NK-92 (cell line): ENCODE measurements around the gene ALG9.
"Not testable (repeated sequence)": the region's sequence is repeated elsewhere in the genome, so short reads cannot be mapped to it uniquely, and the experiment has no call there.

Experiments
- DNase-seq: peaks from one replicate; lab custom pipeline; 2025; ENCODE audit not compliant: unreplicated experiment; lab: John Stamatoyannopoulos, UW

Gene ALG9

GRCh38 chr11:111870886-111871692 lies at the start of gene ALG9:
ALG9 (minus strand) TSS chr11:111871581; CDS start chr11:111871482, 99 bp downstream.
- DNase-seq: no peak

- DNase-seq: no peak
These were observed 49.5 kb upstream of the ALG9 start for GRCh38 chr11:111920908-111921307.

- DNase-seq: no peak
These were observed 47.2 kb upstream of the ALG9 start, which contains the start of gene C11orf52 for GRCh38 chr11:111918390-111919256. C11orf52 (plus strand) TSS chr11:111918913; CDS start chr11:111918973, 60 bp downstream.

- DNase-seq: no peak
These were observed 46.4 kb upstream of the ALG9 start for GRCh38 chr11:111917788-111918187.

- no peak for DNase-seq
These were observed 45.9 kb upstream of the ALG9 start for GRCh38 chr11:111917312-111917711.

- no peak for DNase-seq
These were observed 45.4 kb upstream of the ALG9 start for GRCh38 chr11:111916768-111917167.

- no peak for DNase-seq
These were observed 42.6 kb upstream of the ALG9 start for GRCh38 chr11:111913997-111914396.

GRCh38 chr11:111913031-111913861 lies 41.9 kb upstream of the ALG9 start:
- DNase-seq: no peak

- no peak for DNase-seq
These were observed 41.2 kb upstream of the ALG9 start, which contains the start of gene HSPB2 for GRCh38 chr11:111912535-111912934. HSPB2 (plus strand) TSS chr11:111912734; CDS start chr11:111912830, 96 bp downstream.

GRCh38 chr11:111911563-111912401 lies 40.4 kb upstream of the ALG9 start, which contains the start of gene CRYAB:
CRYAB (minus strand) TSS chr11:111911770; CDS start chr11:111911724, 46 bp downstream.
- DNase-seq: no peak

GRCh38 chr11:111910676-111911562 lies 39.5 kb upstream of the ALG9 start:
- DNase-seq: no peak

- DNase-seq: no peak
These were observed 38.0 kb upstream of the ALG9 start for GRCh38 chr11:111909378-111909777.

- DNase-seq: no peak
These were observed 37.4 kb upstream of the ALG9 start for GRCh38 chr11:111908639-111909305.

GRCh38 chr11:111906680-111907079 lies 35.3 kb upstream of the ALG9 start:
- DNase-seq: no peak

- no peak for DNase-seq
These were observed 34.0 kb upstream of the ALG9 start for GRCh38 chr11:111905411-111905810.

- no peak for DNase-seq
These were observed 15.5 kb upstream of the ALG9 start for GRCh38 chr11:111886844-111887243.

GRCh38 chr11:111886032-111886431 lies 14.7 kb upstream of the ALG9 start:
- no peak for DNase-seq

- DNase-seq: not testable (repeated sequence)
These were observed 13.7 kb upstream of the ALG9 start for GRCh38 chr11:111885053-111885452.
